NB4 (cell line): ENCODE measurements around the gene PRAME.

Experiments used
- DNase-seq: peaks from one replicate; pipeline ENCODE4 v3.0.0; 2010; ENCODE audit warnings: low read depth
- H3K4me3 ChIP-seq: one replicate; pipeline ENCODE4 v1.5.1; 2011; ENCODE audit warnings: mild to moderate bottlenecking, low read depth, low read length, moderate library complexity
- CTCF ChIP-seq: IDR thresholded peaks from one replicate; pipeline ENCODE4 v1.5.1; 2012; ENCODE audit warnings: low read depth, low read length
- MAX ChIP-seq: IDR thresholded peaks from 2 replicates; pipeline ENCODE4 v1.6.1; 2011; ENCODE audit warnings: low read depth, low read length
- MYC ChIP-seq: IDR thresholded peaks from 2 replicates; pipeline ENCODE4 v1.6.1; 2011; ENCODE audit warnings: low read depth, low read length
- POLR2A ChIP-seq: IDR thresholded peaks from 2 replicates; pipeline ENCODE4 v1.6.1; 2011; ENCODE audit warnings: mild to moderate bottlenecking; ENCODE audit not compliant: insufficient read length; ENCODE audit errors: extremely low read depth

PRAME gene

DNA sequence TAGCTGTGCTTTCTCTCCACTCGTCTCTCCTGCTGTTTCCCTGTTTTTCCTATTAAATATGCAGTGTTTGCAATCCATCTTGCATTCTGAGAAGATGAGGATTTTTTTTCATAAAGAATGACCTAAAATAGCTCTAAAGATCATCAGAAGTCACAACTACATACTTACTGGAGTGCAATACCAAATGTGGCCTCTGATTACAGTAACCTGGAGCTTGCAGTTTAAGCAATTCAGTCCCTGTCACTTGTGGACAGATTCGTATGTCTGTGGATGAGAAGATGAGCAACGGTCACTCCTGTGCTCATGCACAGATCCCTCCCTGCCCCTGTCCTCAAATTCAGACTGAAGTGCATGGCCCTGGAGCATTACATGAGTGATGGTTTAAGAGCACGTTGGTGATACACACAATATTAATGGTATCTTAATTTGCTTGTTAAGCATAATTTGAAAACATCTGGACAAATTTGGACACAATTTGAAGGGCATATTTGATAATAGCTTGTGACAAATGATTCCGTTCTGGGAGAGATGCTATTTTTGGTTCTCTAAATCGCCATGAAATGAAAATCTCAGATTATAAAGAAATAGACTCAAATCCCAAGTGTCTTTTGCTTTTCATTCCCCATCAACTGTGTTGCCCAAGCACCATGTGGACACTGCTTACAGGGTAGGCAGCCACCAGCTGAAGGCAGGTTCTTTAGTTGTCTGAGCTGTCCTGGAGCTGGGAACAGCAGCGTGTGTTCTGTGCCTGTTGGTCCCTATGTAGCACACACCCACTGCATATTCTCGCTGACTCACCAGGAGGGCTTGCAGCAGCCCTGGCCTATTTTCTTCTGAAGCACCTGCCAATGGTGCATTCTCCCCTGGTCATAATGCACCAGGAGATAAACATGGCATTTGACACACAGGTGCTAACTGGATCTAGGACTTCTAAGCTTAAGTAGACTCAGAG lies 32.6 kb upstream of the PRAME start:
- DNase-seq = no peak
- H3K4me3 ChIP-seq = no peak overlapping the region
- TF ChIP-seq CTCF = no peak

- TF ChIP-seq MYC (no peak), POLR2A (no peak), MAX (no peak), CTCF (no peak)
- H3K4me3 ChIP-seq = no peak overlapping the region
- no peak for DNase-seq
These were observed 31.2 kb upstream of the PRAME start for GRCh38 chr22:22590136-22590891.

DNA sequence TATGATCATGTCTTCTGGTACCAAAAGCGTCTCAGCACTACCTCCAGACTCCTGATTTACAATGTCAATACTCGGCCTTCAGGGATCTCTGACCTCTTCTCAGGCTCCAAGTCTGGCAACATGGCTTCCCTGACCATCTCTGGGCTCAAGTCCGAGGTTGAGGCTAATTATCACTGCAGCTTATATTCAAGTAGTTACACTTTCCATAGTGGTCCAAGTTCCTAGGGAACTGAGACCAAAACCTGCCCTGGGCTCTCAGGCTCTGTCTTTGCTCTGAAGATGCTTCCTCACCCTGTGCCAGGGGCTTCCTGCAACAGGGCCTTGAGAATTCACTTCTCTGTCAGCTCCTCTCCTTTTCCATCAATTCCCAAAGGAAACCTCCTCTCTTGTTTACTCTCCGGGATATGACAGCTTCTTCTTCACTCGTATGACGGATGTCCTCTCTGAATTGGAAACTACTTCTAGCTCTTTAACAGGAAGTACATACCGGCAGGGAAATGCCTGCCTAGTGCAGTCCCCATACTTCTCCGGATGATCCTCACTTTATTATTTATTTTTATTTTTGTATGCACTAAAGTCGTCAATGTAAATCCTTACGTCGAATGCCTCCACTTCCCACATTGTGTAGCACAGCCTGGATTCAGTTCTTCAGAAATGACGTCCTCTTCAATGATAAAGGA lies 29.6 kb upstream of the PRAME start:
- DNase-seq = no peak
- no peak for TF ChIP-seq MYC
- no peak for TF ChIP-seq MAX
- TF ChIP-seq CTCF = no peak
- TF ChIP-seq POLR2A = no peak
- H3K4me3 ChIP-seq = no peak overlapping the region

DNA sequence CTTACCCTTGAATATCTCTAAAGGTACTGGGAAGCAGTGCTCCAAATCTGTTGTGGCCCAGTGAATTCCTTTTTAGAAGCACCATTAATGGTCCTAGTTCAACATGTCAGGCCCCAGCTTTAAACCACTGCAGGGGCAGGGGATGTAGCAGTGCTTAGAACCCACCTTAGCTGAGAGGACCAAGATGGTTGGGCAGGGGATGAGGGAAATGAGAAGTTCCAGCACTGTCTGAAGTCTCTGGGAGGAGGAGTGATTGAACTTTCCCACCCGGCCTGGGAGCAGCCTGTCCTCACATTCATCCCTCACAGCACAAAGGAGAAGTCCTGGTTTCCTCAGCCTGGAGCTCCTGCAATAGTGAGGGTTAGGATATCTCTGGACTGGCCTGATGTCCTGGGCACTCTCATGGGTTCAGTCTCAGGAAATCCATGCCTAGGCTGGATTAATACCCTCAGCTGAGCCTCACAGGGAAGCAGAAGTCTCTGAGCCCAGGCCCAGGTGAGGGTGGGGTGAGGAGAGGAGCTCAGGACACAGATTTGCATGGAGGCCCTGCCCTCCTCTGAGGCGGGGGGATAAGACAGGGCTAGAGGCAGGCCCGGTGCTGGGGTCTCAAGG lies 28.6 kb upstream of the PRAME start:
- DNase-seq = no peak
- TF ChIP-seq MYC = no peak
- TF ChIP-seq POLR2A = no peak
- TF ChIP-seq MAX = no peak
- TF ChIP-seq CTCF = no peak
- H3K4me3 ChIP-seq = no peak overlapping the region

- no peak for TF ChIP-seq POLR2A
- TF ChIP-seq MYC = no peak
- no peak for TF ChIP-seq MAX
- no peak for TF ChIP-seq CTCF
- no peak overlapping the region for H3K4me3 ChIP-seq
- DNase-seq = no peak
These were observed 25.7 kb upstream of the PRAME start for GRCh38 chr22:22584722-22585121.
